ENCODE results near the gene TXNDC16.
A peak's percentile ranks its signal among the peaks of the same experiment; 100 is the strongest.
"Not testable (repeated sequence)": the region's sequence is repeated elsewhere in the genome, so short reads cannot be mapped to it uniquely, and the experiment has no call there.

Gene TXNDC16, protein sequence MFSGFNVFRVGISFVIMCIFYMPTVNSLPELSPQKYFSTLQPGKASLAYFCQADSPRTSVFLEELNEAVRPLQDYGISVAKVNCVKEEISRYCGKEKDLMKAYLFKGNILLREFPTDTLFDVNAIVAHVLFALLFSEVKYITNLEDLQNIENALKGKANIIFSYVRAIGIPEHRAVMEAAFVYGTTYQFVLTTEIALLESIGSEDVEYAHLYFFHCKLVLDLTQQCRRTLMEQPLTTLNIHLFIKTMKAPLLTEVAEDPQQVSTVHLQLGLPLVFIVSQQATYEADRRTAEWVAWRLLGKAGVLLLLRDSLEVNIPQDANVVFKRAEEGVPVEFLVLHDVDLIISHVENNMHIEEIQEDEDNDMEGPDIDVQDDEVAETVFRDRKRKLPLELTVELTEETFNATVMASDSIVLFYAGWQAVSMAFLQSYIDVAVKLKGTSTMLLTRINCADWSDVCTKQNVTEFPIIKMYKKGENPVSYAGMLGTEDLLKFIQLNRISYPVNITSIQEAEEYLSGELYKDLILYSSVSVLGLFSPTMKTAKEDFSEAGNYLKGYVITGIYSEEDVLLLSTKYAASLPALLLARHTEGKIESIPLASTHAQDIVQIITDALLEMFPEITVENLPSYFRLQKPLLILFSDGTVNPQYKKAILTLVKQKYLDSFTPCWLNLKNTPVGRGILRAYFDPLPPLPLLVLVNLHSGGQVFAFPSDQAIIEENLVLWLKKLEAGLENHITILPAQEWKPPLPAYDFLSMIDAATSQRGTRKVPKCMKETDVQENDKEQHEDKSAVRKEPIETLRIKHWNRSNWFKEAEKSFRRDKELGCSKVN

DNA sequence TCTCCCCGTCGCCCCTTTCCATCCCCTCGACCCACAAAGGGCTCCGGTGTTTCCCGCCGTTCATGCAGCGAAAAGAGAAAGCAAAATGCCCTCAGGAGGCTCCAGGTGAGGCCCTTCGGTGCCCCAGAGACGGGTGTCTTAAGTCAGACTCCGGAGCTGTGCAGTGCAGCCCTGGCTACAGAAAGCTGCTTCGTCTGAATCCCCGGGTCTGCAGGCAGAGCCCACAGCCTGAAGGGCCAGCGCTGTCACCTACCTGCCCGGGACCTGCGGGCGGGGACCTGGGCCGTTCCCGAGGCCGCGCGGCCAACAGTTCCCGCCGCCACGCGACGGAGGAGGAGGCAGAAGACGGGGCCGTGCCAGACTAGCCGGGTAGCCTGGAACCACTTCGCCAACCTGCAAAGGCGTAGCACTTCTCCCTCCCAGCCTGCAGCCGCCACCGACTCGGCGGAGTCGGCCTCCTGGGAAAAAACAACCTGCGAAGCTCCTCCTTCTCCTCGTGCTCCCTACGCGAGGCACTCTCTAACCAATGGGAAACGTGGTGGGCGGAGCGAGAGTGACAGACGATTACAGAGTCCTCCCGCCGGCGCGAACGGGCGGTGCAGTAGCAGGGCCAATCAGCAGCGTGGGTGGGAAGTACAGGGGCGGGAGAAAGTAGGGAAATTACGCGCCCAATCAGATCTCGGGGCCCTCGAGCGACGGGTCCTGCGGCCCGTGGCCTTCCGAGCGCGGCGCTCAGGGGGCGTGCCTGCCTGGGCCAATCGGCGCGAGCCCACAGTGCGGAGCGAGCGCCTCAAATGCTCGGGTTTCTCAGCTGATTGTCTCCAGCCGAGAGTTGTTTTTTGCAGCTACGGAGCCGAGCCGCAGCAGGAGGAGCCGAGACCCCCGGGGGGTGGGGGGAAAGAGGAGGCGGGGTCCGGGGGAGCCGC is at the start of gene TXNDC16, which contains the start of gene GPR137C:
TSS of gene TXNDC16 (minus strand) at position 443 of the 926 bp plus-strand sequence. CDS start 8,948 bp downstream, outside the sequence.
TSS of gene GPR137C (plus strand) at position 774 of the 926 bp plus-strand sequence. CDS start 312 bp downstream, outside the sequence.
- intact Hi-C loops (cut with DNase I) = no loop called here
- peak; percentile 99 to 100 (median 100) for DNase-seq

DNA sequence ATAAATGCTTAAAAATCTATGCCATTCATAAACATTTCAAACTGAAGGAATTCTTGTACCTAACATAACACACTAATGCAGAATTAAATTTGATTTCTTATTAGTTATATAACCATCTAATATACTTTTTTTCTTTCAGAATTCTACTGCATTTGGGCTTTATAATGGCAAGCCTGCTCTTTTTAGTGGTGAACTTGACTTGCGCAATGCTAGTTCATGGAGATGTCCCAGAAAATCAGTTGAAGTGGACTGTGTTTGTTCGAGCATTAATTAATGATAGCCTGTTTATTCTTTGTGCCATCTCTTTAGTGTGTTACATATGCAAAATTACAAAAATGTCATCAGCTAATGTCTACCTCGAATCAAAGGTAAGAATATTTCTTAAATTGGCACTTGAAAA is 47.7 kb upstream of the TXNDC16 start:
- intact Hi-C loops (cut with DNase I) = no loop called here
- DNase-seq = no peak

DNA sequence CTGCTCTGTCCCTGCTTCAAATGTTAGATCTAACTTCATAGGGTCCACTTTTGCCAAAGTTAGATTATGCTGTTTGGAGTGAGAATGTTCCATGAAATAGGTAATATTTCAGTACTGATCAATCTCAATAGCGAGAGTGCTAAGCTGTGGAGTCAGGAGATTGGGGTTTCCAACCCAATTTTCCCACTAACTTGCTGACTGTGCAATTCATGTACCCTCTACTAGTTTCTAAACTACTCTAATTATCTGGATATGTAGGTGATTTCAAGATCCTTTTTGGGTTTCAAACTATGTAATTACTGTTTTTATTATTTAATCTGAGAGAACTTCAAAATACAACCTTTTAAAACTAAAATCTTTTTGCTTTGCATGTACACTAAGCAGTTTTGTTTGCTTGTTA is 46.3 kb upstream of the TXNDC16 start:
- intact Hi-C loops (cut with DNase I) = no loop called here
- no peak for DNase-seq

DNA sequence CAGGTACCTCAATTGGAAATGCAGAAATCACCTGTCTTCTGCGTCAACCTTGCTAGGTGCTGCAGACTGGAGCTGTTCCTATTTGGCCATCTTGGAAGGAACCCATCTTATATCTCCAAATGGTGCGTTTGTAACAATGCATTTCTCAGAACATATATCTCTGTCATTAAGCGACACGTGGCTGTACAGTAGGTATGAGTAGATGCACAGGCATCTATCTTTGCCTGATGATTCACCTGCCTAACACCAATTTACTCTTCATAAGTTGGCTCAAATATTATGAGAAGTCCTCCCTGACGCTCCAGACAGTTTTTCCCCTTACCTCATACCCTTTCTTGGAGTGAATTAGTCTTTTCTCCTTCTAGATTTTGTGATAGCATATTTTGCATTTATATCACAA is 44.6 kb upstream of the TXNDC16 start:
- intact Hi-C loops (cut with DNase I) = no loop called here
- no peak for DNase-seq

DNA sequence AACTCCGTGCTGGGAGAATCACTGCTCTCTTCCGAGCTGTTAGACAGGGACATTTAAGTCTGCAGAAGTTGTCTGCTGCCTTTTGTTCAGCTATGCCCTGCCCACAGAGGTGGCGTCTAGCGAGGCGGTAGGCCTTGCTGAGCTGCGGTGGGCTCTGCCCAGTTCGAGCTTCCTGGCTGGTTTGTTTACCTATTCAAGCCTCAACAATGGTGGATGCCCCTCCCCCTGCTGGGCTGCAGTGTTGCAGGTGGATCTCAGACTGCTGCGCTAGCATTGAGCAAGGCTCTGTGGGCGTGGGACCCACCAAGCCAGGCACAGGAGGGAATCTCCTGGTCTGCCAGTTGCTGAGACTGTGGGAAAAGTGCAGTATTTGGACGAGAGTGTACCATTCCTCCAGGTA is 44.0 kb upstream of the TXNDC16 start:
- intact Hi-C loops (cut with DNase I) = no loop called here

DNA sequence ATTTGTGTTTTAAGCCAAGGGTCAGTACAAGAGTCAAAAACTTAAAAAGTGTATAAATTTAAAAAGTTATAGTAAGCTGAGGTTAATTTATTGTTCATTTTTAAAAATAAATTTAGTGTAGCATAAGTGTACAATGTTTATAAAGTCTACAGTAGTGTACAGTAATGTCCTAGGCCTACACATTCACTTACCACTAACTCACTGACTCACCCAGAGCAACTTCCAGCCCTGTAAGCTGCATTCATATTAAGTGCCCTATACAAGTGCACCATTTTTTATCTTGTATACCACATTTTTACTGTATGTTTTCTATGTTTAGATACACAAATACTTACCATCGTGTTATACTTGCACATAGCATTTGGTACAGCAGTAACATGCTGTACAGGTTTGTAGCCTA is 38.0 kb upstream of the TXNDC16 start:
- intact Hi-C loops (cut with DNase I) = no loop called here
- DNase-seq = no peak

More for the DNA sequence above, 44.0 kb upstream of the TXNDC16 start:
- DNase-seq = no peak

DNA sequence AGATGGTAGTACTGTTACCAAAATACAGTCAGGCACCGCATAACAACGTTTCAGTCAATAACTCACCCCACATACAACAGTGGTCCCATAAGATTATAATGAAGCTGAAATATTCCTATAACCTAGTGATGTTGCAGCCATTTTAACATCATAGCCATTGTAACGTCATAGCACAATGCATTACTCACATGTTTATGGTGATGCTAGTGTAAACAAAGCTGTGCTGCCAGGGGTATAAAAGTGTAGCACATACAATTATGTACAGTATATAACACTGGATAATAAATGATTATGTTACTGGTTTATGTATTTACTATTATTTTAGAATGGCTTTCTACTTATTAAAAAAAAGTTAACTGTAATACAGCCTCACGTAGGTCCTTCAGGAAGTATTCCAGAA is 37.3 kb upstream of the TXNDC16 start:
- DNase-seq = no peak
- intact Hi-C loops (cut with DNase I) = no loop called here

DNA sequence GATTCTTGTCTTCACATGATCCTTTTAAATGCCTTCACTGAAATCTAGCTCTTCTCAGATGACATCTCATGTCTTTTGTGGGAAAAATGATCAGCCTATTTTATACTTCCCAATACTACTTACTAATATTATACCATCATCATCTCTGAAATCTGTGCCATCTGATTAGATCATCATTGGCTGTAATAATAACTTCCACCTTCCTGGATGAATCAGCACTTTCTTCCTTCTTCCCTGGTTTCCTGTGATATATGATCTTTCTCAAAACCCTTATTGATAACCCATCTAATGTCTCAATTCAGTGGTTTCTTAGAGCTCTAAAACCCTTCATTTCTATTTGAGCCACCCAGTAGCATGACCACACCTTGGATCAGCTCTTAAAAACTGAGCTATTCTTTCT is 31.2 kb upstream of the TXNDC16 start:
- intact Hi-C loops (cut with DNase I) = no loop called here
- no peak for DNase-seq

DNA sequence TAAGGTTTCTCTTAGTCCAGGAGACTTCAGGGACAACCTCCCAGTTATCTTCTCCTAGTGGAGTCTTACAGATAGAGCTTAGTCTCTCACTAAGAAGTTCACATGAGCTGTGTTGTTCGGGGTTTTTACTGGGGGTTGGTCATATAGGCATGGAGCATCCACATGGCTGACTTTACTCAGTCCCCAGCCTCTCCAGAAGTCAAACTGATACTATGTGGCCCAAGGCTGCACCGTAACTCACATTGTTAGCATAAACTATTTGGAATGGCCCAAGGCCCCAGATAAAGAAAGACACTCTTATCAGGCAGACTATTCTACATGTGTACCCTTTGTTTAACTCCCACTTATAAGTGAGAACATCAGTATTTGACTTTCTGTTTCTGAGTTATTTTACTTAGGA is 23.6 kb upstream of the TXNDC16 start:
- no peak for DNase-seq
- intact Hi-C loops (cut with DNase I) = no loop called here

DNA sequence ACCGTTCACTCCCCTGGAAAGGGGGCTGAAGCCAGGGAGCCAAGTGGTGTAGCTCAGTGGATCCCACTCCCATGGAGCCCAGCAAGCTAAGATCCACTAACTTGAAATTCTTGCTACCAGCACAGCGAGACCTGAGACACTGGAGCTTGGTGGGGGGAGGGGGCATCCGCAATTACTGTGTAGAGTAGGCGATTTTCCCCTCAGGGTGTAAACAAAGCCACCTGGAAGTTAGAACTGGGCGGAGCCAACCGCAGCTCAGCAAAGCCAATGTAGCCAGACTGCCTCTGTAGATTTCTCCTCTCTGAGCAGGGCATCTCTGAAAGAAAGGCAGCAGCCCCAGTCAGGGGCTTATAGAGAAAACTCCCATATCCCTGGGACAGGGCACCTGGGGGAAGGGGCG is 16.1 kb upstream of the TXNDC16 start:
- intact Hi-C loops (cut with DNase I) = not testable (repeated sequence)

DNA sequence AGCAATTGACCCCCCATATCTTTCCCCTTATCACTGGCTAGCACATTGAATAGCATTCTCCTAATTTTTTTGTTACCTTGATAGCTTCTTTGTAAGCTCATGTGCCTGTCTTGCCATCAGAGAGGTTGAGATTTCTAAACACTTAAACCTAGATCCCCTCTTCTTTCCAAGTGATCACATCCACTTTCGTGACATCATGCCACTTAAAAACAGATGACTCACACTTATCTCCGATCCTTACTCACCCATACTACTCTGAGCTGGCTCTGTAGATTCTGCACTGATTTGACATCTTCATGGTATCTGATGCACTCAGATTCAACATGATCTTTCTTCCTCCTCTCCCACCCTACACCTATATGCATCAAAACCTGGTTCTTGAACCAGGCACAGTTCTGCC is 10.8 kb upstream of the TXNDC16 start:
- DNase-seq = peak in 1 of 42 donors; percentile 56
- intact Hi-C loops (cut with DNase I) = no loop called here

More for the DNA sequence above, 16.1 kb upstream of the TXNDC16 start:
- not testable (repeated sequence) for DNase-seq

DNA sequence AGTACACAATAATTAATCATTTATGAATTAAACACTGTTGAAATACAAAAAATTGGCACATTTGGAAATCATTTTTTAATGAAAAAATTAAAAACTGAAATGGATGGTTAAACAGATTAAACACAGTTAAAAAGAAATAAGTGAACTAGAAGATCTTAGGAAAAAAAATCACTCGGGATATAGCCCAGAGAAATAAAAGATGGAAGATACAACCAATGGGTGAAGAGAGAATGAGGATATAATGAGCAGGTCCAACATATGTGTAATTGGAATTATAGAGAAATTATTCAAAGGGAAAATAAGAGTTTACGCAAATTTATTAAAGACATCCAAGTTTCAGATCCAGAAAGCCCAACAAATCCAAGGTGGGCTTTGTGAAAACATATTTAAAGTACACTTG is 6.4 kb upstream of the TXNDC16 start:
- intact Hi-C loops (cut with DNase I) = no loop called here

DNA sequence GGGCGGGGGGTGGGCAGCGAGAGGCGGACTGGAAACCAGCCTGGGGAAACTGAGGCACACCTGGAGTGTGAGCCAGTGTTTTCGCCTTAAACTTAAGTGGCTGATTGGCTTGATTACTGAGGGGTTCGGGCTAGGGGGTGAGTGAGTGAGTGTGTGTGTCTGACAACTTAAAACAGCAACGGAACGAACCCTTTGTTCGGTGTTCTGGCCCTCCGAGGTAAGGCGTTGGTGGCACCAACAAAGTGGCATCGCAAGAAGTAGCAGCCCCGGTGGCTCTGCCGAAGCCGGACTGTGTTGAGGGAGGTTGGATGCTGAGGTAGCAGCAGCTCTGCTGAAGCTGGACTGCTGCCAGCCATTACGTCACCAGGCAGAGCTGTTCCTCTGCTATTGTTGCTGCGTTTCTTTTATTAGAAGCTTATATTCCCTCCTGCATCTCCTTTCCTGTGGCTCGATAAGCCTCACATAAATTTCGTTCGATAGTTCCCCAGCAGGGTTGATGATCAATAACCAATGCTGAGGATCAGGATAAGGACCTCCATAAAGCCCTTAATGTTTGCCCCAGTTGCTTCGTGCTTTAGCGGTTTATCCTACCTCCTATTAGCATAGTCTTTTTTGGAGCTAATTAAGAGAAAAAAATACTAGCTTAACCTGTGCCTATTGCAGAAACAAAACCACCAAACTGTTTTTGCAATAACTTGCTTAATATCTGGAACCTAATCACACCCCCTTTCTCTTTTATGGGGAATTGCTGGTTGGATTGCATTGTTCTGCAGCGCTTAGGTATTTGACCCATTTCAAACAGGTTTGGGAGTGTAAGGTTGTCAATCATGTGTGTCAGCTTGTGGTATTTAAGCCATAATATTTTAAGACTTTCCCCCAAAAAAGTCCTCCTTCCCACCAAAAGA is 1.6 kb upstream of the TXNDC16 start:
- intact Hi-C loops (cut with DNase I) = no loop called here
- peak; percentile 77 to 94 (median 88) for DNase-seq

More for the DNA sequence above, 6.4 kb upstream of the TXNDC16 start:
- no peak for DNase-seq

DNA sequence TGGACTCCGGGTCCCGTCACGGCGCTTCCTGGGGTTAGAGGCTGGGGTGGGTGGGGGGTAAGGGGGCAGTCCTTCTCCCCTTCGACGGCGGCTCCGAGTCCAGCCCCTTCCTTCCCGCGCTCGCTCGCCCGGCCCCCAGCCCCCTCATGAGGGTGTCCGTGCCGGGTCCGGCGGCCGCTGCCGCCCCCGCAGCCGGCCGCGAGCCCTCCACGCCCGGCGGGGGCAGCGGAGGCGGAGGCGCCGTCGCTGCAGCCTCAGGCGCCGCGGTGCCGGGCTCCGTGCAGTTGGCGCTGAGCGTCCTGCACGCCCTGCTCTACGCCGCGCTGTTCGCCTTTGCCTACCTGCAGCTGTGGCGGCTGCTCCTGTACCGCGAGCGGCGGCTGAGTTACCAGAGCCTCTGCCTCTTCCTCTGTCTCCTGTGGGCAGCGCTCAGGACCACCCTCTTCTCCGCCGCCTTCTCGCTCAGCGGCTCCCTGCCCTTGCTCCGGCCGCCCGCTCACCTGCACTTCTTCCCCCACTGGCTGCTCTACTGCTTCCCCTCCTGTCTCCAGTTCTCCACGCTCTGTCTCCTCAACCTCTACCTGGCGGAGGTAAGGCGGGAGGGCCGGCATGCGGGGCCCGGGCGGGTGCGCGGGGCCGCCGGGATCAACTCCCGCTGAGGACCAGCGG is 831 bp upstream of the TXNDC16 start:
- peak in 40 of 42 donors; percentile 1 to 65 (median 32) for DNase-seq
- intact Hi-C loops (cut with DNase I) = no loop called here

DNA sequence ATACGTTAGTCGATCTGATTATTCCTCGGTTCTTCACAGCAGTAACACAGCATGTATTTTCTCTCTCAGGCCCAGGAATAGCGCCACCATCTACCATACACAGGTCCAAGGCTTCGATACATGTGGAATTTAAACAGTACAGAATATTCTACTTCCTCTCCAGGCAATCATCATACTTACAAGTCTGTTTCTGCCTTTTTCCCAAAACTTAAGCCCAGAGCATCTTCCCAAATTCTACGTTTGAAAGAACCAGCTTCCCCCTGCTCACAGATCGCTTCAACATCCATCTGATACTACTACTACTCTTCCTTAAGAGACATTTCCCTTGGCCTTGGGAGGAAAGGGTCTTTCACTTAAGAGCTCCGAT is 626 bp downstream of the TXNDC16 start:
- DNase-seq = peak in 28 of 42 donors; percentile 13 to 71 (median 38)
- intact Hi-C loops (cut with DNase I) = no loop called here

DNA sequence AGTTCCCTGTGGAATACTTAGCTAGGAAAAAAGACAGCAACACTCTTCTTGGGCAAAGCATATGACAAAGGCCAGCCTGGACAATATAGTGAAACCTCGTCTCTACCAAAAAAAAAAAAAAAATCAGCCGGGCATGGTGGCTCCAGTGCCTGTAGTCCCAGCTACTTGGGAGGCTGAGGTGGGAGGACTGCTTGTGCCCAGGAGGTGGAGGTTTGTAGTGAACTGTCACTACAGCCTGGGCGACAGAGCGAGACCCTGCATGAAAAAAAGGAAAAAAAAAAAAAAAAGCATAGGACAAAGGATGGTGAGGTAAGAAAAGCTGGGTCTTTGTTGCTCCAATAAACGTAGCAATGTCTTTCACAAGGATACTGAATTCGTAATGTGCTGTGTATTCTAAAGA is 1.1 kb downstream of the TXNDC16 start:
- intact Hi-C loops (cut with DNase I) = no loop called here
- no peak for DNase-seq

DNA sequence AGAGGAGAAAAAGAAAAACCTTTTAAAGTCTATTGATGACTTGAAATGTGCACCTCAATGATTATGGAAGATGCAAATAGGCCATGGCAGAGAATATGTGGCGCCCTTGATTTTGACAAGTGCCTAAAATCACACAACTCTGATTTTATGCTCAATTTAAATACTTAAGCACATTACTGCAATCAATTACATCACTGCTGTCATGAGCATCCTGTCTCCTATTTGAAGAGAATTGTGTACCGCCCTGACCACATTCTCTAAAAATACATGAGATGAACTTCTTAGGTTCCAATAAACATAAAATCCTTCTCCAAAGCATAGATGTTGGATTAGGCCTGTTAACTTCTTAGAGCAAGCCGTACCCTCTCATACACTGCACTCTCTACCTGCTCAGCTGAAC is 1.6 kb downstream of the TXNDC16 start:
- DNase-seq = no peak
- intact Hi-C loops (cut with DNase I) = no loop called here

DNA sequence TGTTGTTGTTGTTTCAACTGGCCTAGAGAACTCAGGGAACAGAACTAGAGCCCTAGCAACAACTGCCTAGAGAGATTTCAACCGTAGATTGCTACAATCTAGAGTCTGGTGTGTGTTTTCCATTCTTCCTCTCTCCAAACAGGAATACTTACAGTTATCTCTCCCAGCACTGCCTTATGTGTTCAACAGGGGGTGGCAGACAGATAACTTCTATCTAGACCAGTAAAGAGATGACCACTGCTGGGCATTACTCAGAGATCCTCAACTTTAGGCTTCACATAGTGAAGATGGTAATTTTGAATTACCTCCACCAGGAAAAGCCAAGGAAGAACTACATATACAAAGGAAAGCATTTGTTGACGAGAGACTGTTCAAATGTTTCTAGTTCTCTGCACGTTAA is 4.8 kb downstream of the TXNDC16 start:
- intact Hi-C loops (cut with DNase I) = no loop called here

More for the DNA sequence above, 4.8 kb downstream of the TXNDC16 start:
- no peak for DNase-seq

Data from head of caudate nucleus (tissue), 42 donors.